Measurements from ENCODE around the gene IKBKE.
A peak's percentile ranks its signal among the peaks of the same experiment; 100 is the strongest.

- TF ChIP-seq POLR2AphosphoS5 (IDR thresholded peaks at IDR 0.05; ENCODE audit: low read depth, low read length) = no peak
- TF ChIP-seq POLR2A (IDR thresholded peaks at IDR 0.05; ENCODE audit: low read depth, low read length) = no peak
- no peak for TF ChIP-seq TAF1 (IDR thresholded peaks at IDR 0.05; ENCODE audit: low read depth, low read length)
- peak; percentile 27 for TF ChIP-seq PAX5 (IDR thresholded peaks at IDR 0.05; ENCODE audit: insufficient read depth, low read length, severe bottlenecking)
Observed at GRCh38 chr1:206541236-206541833, 71.1 kb downstream of the IKBKE start.
